K562 (cell line): ENCODE measurements around the gene GUCA2B. TPM values are rescaled to one million over a fixed set of nuclear protein-coding genes. Genes with fewer than 3 reads are reported as not detected.

Experiments
- ATAC-seq: fragments of 200-7000 bp; cut with Tn5 transposase; 3 replicates; pipeline ENCODE4 v1.9.1; 2020; ENCODE audit warnings: moderate library complexity
- BruUV-seq: library from RNA; stranded (reverse); fragments of 400-500 nt; replicated peaks from 2 replicates; lab custom pipeline; 2021; lab: Mats Ljungman, UMichigan
- CTCF ChIA-PET: fragments of 300-600 bp; formaldehyde crosslinking; extraction: SDS; loops from one replicate; lab custom pipeline; 2021; ENCODE audit warnings: low intra/inter-chr PET ratio; lab: Yijun Ruan, JAX
- POLR2A ChIA-PET: fragments of 300-600, 350-650 bp; sonication (Branson Sonifier 250); formaldehyde crosslinking; extraction: SDS; loops from one replicate; lab custom pipeline; 2021; ENCODE audit warnings: antibody characterized with exemption, inconsistent platforms; lab: Yijun Ruan, JAX
- DNase-seq, 4 experiments: peaks; one replicate each; pipeline versions ENCODE4 v3.0.0 to v3.0.0-alpha.2; 2011 to 2018; ENCODE audit warnings: low spot score in 3 of 4, mixed read lengths in 3 of 4; ENCODE audit errors: extremely low read depth in 1 of 4
- FAIRE-seq: peaks from 2 replicates; lab custom pipeline; 2011; peaks lifted over from hg19 to GRCh38; lab: Jason Lieb, UNC
- H2AFZ ChIP-seq: 2 replicates; pipeline ENCODE4 v1.6.0; 2011; ENCODE audit warnings: low read depth, low read length, control low read depth, inconsistent platforms
- H3K27ac ChIP-seq: fragments of 200-600 bp; 3 replicates; pipeline ENCODE4 v1.8.0; 2011; ENCODE audit warnings: low read depth, mild to moderate bottlenecking, control low read depth, inconsistent platforms, low read length, moderate library complexity, mixed read lengths; ENCODE audit errors: extremely low read depth
- H3K27me3 ChIP-seq, 2 experiments: fragments of 300-600 bp in 1 of 2; 2 replicates in 1 of 2; 3 replicates in 1 of 2; pipeline versions ENCODE4 v1.6.0 to v1.8.0; 2011; ENCODE audit warnings: inconsistent platforms in 2 of 2, low read length in 2 of 2, mild to moderate bottlenecking in 1 of 2, mixed read lengths in 1 of 2, moderate library complexity in 1 of 2; ENCODE audit not compliant: control insufficient read depth in 2 of 2, insufficient read depth in 2 of 2
- H3K36me3 ChIP-seq: fragments of 300-600 bp; 3 replicates; pipeline ENCODE4 v1.8.0; 2011; ENCODE audit warnings: mild to moderate bottlenecking, low read length, inconsistent platforms; ENCODE audit not compliant: control insufficient read depth, insufficient read depth
- H3K4me1 ChIP-seq, 2 experiments: fragments of 200-600 bp in 1 of 2; replicated peaks in 1 of 2; 2 replicates in 1 of 2; 3 replicates in 1 of 2; pipeline versions ENCODE4 v1.5.1 to v1.8.0; 2011; ENCODE audit warnings: inconsistent platforms in 2 of 2, low read length in 2 of 2, mild to moderate bottlenecking in 1 of 2, mixed read lengths in 1 of 2, moderate library complexity in 1 of 2; ENCODE audit not compliant: control insufficient read depth in 2 of 2, insufficient read depth in 2 of 2
- H3K4me2 ChIP-seq: 2 replicates; pipeline ENCODE4 v1.6.1; 2011; ENCODE audit warnings: low read length, control low read depth, inconsistent platforms, mixed read lengths; ENCODE audit not compliant: insufficient read depth
- H3K4me3 ChIP-seq: fragments of 200-600 bp; sonication (generic), shearing (Covaris generic); 2 replicates; pipeline ENCODE4 v1.5.1; 2016; ENCODE audit warnings: control low read depth, inconsistent platforms
- H3K79me2 ChIP-seq: fragments of 200-600 bp; 3 replicates; pipeline ENCODE4 v1.8.0; 2011; ENCODE audit warnings: low read length, inconsistent platforms; ENCODE audit not compliant: control insufficient read depth, insufficient read depth
- H3K9ac ChIP-seq, 2 experiments: 2 replicates each; pipeline versions ENCODE4 v1.6.0 to v1.6.1; 2011; ENCODE audit warnings: low read depth in 2 of 2, low read length in 2 of 2, control low read depth in 1 of 2, inconsistent platforms in 1 of 2, mild to moderate bottlenecking in 1 of 2, mixed read lengths in 1 of 2; ENCODE audit not compliant: insufficient read depth in 1 of 2
- H3K9me1 ChIP-seq: one replicate; pipeline ENCODE4 v1.6.0; 2011; ENCODE audit warnings: inconsistent platforms, mild to moderate bottlenecking, low read length, moderate library complexity; ENCODE audit not compliant: control insufficient read depth, insufficient read depth
- H3K9me3 ChIP-seq: replicated peaks from 2 replicates; pipeline ENCODE4 v1.5.1; 2011; ENCODE audit warnings: low read depth, low read length, inconsistent platforms; ENCODE audit not compliant: control insufficient read depth, insufficient read depth
- H4K20me1 ChIP-seq: replicated peaks from 2 replicates; pipeline ENCODE4 v1.6.1; 2011; ENCODE audit warnings: low read length, inconsistent platforms, mixed read lengths; ENCODE audit not compliant: control insufficient read depth, insufficient read depth
- ERF ChIP-seq: fragments of 450-650 bp; formaldehyde crosslinking; IDR thresholded peaks from 2 replicates; pipeline ENCODE4 v1.4.0; 2020; ENCODE audit warnings: mild to moderate bottlenecking, mixed read lengths
- LARP7 ChIP-seq: fragments of 450-650 bp; IDR thresholded peaks from 2 replicates; pipeline ENCODE4 v1.6.1; 2016
- NFE2 ChIP-seq: IDR thresholded peaks from 2 replicates; pipeline ENCODE4 v1.6.1; 2014; ENCODE audit warnings: antibody characterized with exemption, low read depth
- NUFIP1 ChIP-seq: fragments of 450-650 bp; IDR thresholded peaks from 2 replicates; pipeline ENCODE4 v1.6.1; 2018; ENCODE audit not compliant: partially characterized antibody
- SPI1 ChIP-seq: IDR thresholded peaks from 2 replicates; pipeline ENCODE4 v1.6.1; 2011; ENCODE audit warnings: low read depth, low read length, control low read depth, borderline replicate concordance
- ZNF316 ChIP-seq: fragments of 450-650 bp; IDR thresholded peaks from 2 replicates; pipeline ENCODE4 v1.6.1; 2016
- ZNF717 ChIP-seq: fragments of 250-450 bp; sonication (Bioruptor Pico); IDR thresholded peaks from 2 replicates; pipeline ENCODE4 v1.5.0; 2021
- WGBS: fragments of 100-300 bp; shearing (Covaris generic); methylation state at CpG from one replicate; pipeline ENCODE4 v1.1.6; 2016; ENCODE audit warnings: low coverage, mixed read lengths; ENCODE audit not compliant: insufficient coverage; ENCODE audit errors: missing lambda C conversion rate; 5-methylcytosine and 5-hydroxymethylcytosine counted together
- in situ Hi-C: fragments of 300-500 bp; cut with MboI; formaldehyde crosslinking; loops from 4 replicates; pipeline ENCODE4 v1.15.0; 2018; ENCODE audit warnings: inconsistent platforms, mixed read lengths
- intact Hi-C: fragments of 100-400 bp; cut with micrococcal nuclease; formaldehyde crosslinking; loops from 2 replicates; pipeline ENCODE4 v1.14.2; 2022
- polyA plus RNA-seq, 8 experiments: library from polyadenylated mRNA; depleted of rRNA in 4 of 8; stranded (reverse) in 5 of 8; unstranded in 3 of 8; fragments of >200 nt; fragmentation: Nextera tagmentation in 2 of 8; fragmentation: Illumina TruSeq in 1 of 8; extraction: Ambion mirVana in 2 of 8; extraction: Trizol in 1 of 8; gene quantifications; 2 replicates each; pipeline versions ENCODE4 v1.2.1 to v1.2.3, GENCODE V29; 2011 to 2014; ENCODE audit warnings: inconsistent platforms in 1 of 8, missing spikeins in 1 of 8
- total RNA-seq, 7 experiments: library from RNA; depleted of rRNA in 6 of 7; stranded (reverse); fragments of >200 nt in 6 of 7; fragmentation: Illumina TruSeq in 2 of 7; extraction: Trizol in 2 of 7; gene quantifications; 2 replicates each; pipeline versions ENCODE4 v1.2.1 to v1.2.3, GENCODE V29; 2011 to 2021; ENCODE audit warnings: low replicate concordance in 1 of 7
- TF ChIP-seq, protein P1 (sequence below): fragments of 250-450 bp; sonication (Bioruptor Pico); IDR thresholded peaks from 2 replicates; pipeline ENCODE4 v1.4.0; 2020; ENCODE audit warnings: mild to moderate bottlenecking

Gene GUCA2B
- total and polyA plus RNA-seq, 9 of the 15 experiments (the other 6 are each of a cell fraction or from before 2014, with no cell fraction given) = not detected

GRCh38 chr1:42191319-42191718, 38.1 kb downstream of the GUCA2B start:
- CTCF ChIA-PET = no interaction called here
- Histone ChIP-seq H3K79me2 (no peaks in the 10 kb centered on the region), H3K4me2 (no peak overlapping the region), H3K36me3 (peaks cover 76% of the 10 kb centered on the region), H2AFZ (no peak overlapping the region), H3K27ac (no peak overlapping the region), H3K4me3 (no peak overlapping the region), H3K27me3 (no peaks in the 10 kb centered on the region), H3K4me1 (no peaks in the 10 kb centered on the region), H3K9ac (no peak overlapping the region), H3K9me3 (no peaks in the 10 kb centered on the region), H4K20me1 (no peaks in the 10 kb centered on the region), H3K9me1 (no peaks in the 10 kb centered on the region)
- DNase-seq (no peak), FAIRE-seq (no peak), ATAC-seq (no peak)
- 89% methylated on average over 8 of the region's 8 CpGs for WGBS
- POLR2A ChIA-PET = no interaction called here
- TF ChIP-seq, protein P1, sequence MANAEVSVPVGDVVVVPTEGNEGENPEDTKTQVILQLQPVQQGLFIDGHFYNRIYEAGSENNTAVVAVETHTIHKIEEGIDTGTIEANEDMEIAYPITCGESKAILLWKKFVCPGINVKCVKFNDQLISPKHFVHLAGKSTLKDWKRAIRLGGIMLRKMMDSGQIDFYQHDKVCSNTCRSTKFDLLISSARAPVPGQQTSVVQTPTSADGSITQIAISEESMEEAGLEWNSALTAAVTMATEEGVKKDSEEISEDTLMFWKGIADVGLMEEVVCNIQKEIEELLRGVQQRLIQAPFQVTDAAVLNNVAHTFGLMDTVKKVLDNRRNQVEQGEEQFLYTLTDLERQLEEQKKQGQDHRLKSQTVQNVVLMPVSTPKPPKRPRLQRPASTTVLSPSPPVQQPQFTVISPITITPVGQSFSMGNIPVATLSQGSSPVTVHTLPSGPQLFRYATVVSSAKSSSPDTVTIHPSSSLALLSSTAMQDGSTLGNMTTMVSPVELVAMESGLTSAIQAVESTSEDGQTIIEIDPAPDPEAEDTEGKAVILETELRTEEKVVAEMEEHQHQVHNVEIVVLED = no peak
- no peak for TF ChIP-seq NFE2
- in situ Hi-C loops (no loop called here), intact Hi-C loops (no loop called here)
- BruUV-seq = no TSS peak

DNA sequence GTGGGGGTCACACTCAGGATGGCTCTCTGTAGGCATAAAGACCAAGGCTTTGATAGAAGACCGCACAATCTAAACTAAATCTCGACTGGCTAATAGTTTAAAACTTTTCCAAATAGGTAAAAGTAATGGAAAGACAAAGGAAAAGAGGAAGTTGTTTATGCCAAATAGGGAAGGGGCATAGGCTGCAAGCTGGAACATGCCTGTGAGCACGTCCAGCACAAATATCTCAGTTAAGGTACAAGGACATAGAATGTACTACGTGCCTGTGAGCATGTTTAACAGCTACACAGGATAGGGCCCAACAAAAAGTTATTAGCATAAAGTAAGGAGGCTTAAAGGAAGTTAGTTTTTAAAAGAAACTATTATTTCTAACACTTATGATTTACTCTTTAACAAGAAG, 38.9 kb downstream of the GUCA2B start:
- Histone ChIP-seq H3K4me2 (no peak overlapping the region), H3K4me3 (no peak overlapping the region), H3K36me3 (peaks cover 78% of the 10 kb centered on the region), H4K20me1 (no peaks in the 10 kb centered on the region), H3K4me1 (no peaks in the 10 kb centered on the region), H3K27me3 (no peaks in the 10 kb centered on the region), H3K9ac (no peak overlapping the region), H3K9me1 (no peaks in the 10 kb centered on the region), H3K9me3 (no peaks in the 10 kb centered on the region), H3K27ac (no peak overlapping the region), H2AFZ (no peak overlapping the region), H3K79me2 (no peaks in the 10 kb centered on the region)
- in situ Hi-C loops (no loop called here), intact Hi-C loops (no loop called here)
- no peak for ATAC-seq
- no TSS peak for BruUV-seq
- POLR2A ChIA-PET = no interaction called here
- DNase-seq = no peak
- 78% methylated on average over 4 of the region's 4 CpGs for WGBS
- TF ChIP-seq LARP7 (no peak), NUFIP1 (no peak), ERF (CRISPR knock-in tag) (no peak), ZNF316 (no peak), ZNF717 (no peak), SPI1 (0 out of 2 replicates have a peak, but pooled peaks have one; percentile 12)
- no peak for FAIRE-seq
- CTCF ChIA-PET = no interaction called here
